ENCODE results near the gene NKX6-1.

NKX6-1 gene

GRCh38 chr4:84481077-84481859, 17.8 kb downstream of the NKX6-1 start:
- no peak for TF ChIP-seq TOX (CRISPR knock-in tag; IDR thresholded peaks at IDR 0.05; ENCODE audit: borderline replicate concordance)
- no peak for TF ChIP-seq OSR1 (CRISPR knock-in tag; IDR thresholded peaks at IDR 0.05)
- TF ChIP-seq TCF4 (CRISPR knock-in tag; IDR thresholded peaks at IDR 0.05; ENCODE audit: borderline replicate concordance), result no peak
- TF ChIP-seq CREB5 (CRISPR knock-in tag; IDR thresholded peaks at IDR 0.05; ENCODE audit: low read depth), result no peak
- TF ChIP-seq ISL1 (CRISPR knock-in tag; IDR thresholded peaks at IDR 0.05), result no peak
- TF ChIP-seq GLIS3 (CRISPR knock-in tag; IDR thresholded peaks at IDR 0.05), result no peak
- TF ChIP-seq, protein P1, sequence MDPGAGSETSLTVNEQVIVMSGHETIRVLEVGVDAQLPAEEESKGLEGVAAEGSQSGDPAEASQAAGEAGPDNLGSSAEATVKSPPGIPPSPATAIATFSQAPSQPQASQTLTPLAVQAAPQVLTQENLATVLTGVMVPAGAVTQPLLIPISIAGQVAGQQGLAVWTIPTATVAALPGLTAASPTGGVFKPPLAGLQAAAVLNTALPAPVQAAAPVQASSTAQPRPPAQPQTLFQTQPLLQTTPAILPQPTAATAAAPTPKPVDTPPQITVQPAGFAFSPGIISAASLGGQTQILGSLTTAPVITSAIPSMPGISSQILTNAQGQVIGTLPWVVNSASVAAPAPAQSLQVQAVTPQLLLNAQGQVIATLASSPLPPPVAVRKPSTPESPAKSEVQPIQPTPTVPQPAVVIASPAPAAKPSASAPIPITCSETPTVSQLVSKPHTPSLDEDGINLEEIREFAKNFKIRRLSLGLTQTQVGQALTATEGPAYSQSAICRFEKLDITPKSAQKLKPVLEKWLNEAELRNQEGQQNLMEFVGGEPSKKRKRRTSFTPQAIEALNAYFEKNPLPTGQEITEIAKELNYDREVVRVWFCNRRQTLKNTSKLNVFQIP (CRISPR knock-in tag; IDR thresholded peaks at IDR 0.05; ENCODE audit: borderline replicate concordance, low read depth), result no peak
- TF ChIP-seq BACH2 (CRISPR knock-in tag; IDR thresholded peaks at IDR 0.05; ENCODE audit: borderline replicate concordance), result no peak
- TF ChIP-seq ZNF70 (CRISPR knock-in tag; IDR thresholded peaks at IDR 0.05), result no peak
- TF ChIP-seq, protein P2, sequence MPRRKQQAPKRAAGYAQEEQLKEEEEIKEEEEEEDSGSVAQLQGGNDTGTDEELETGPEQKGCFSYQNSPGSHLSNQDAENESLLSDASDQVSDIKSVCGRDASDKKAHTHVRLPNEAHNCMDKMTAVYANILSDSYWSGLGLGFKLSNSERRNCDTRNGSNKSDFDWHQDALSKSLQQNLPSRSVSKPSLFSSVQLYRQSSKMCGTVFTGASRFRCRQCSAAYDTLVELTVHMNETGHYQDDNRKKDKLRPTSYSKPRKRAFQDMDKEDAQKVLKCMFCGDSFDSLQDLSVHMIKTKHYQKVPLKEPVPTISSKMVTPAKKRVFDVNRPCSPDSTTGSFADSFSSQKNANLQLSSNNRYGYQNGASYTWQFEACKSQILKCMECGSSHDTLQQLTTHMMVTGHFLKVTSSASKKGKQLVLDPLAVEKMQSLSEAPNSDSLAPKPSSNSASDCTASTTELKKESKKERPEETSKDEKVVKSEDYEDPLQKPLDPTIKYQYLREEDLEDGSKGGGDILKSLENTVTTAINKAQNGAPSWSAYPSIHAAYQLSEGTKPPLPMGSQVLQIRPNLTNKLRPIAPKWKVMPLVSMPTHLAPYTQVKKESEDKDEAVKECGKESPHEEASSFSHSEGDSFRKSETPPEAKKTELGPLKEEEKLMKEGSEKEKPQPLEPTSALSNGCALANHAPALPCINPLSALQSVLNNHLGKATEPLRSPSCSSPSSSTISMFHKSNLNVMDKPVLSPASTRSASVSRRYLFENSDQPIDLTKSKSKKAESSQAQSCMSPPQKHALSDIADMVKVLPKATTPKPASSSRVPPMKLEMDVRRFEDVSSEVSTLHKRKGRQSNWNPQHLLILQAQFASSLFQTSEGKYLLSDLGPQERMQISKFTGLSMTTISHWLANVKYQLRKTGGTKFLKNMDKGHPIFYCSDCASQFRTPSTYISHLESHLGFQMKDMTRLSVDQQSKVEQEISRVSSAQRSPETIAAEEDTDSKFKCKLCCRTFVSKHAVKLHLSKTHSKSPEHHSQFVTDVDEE (CRISPR knock-in tag; IDR thresholded peaks at IDR 0.05), result no peak
- TF ChIP-seq PPARA (CRISPR knock-in tag; IDR thresholded peaks at IDR 0.05; ENCODE audit: borderline replicate concordance), result no peak
- ATAC-seq, result no peak

GRCh38 chr4:84480082-84480481, 19.0 kb downstream of the NKX6-1 start:
- no peak for TF ChIP-seq PATZ1 (CRISPR knock-in tag; IDR thresholded peaks at IDR 0.05; ENCODE audit: borderline replicate concordance)
- no peak for TF ChIP-seq BACH2 (CRISPR knock-in tag; IDR thresholded peaks at IDR 0.05; ENCODE audit: borderline replicate concordance)
- TF ChIP-seq TOX (CRISPR knock-in tag; IDR thresholded peaks at IDR 0.05; ENCODE audit: borderline replicate concordance), result no peak
- no peak for TF ChIP-seq ZFP30 (CRISPR knock-in tag; IDR thresholded peaks at IDR 0.05)
- no peak for TF ChIP-seq ESRRG (CRISPR knock-in tag; IDR thresholded peaks at IDR 0.05)
- no peak for TF ChIP-seq OSR1 (CRISPR knock-in tag; IDR thresholded peaks at IDR 0.05)
- TF ChIP-seq CREB5 (CRISPR knock-in tag; IDR thresholded peaks at IDR 0.05; ENCODE audit: low read depth), result no peak
- no peak for TF ChIP-seq ZC3H10 (CRISPR knock-in tag; IDR thresholded peaks at IDR 0.05)
- TF ChIP-seq ARNTL (CRISPR knock-in tag; IDR thresholded peaks at IDR 0.05; ENCODE audit: borderline replicate concordance, low read depth), result no peak
- TF ChIP-seq RARB (CRISPR knock-in tag; IDR thresholded peaks at IDR 0.05), result no peak
- TF ChIP-seq, protein P1 (CRISPR knock-in tag; IDR thresholded peaks at IDR 0.05; ENCODE audit: borderline replicate concordance, low read depth), result no peak
- TF ChIP-seq SNAI2 (CRISPR knock-in tag; IDR thresholded peaks at IDR 0.05), result no peak
- TF ChIP-seq PPARA (CRISPR knock-in tag; IDR thresholded peaks at IDR 0.05; ENCODE audit: borderline replicate concordance), result no peak
- no peak for TF ChIP-seq ZFP3 (CRISPR knock-in tag; IDR thresholded peaks at IDR 0.05)
- no peak for TF ChIP-seq CSRNP3 (CRISPR knock-in tag; IDR thresholded peaks at IDR 0.05)
- TF ChIP-seq ZNF70 (CRISPR knock-in tag; IDR thresholded peaks at IDR 0.05), result no peak
- no peak for TF ChIP-seq TCF4 (CRISPR knock-in tag; IDR thresholded peaks at IDR 0.05; ENCODE audit: borderline replicate concordance)
- TF ChIP-seq, protein P2 (CRISPR knock-in tag; IDR thresholded peaks at IDR 0.05), result no peak
- TF ChIP-seq ISL1 (CRISPR knock-in tag; IDR thresholded peaks at IDR 0.05), result no peak
- ATAC-seq, result no peak

Measured in SK-N-SH treated with all-trans-retinoic acid at 6 μM for 48 hours (cell line).